ENCODE results near the gene HPSE2. TPM values are rescaled to one million over a fixed set of nuclear protein-coding genes. Genes with fewer than 3 reads are reported as not detected.
"Not testable (repeated sequence)": the region's sequence is repeated elsewhere in the genome, so short reads cannot be mapped to it uniquely, and the experiment has no call there.

Gene HPSE2
- total RNA-seq, 2 experiments from 2014 or later, result not detected

DNA sequence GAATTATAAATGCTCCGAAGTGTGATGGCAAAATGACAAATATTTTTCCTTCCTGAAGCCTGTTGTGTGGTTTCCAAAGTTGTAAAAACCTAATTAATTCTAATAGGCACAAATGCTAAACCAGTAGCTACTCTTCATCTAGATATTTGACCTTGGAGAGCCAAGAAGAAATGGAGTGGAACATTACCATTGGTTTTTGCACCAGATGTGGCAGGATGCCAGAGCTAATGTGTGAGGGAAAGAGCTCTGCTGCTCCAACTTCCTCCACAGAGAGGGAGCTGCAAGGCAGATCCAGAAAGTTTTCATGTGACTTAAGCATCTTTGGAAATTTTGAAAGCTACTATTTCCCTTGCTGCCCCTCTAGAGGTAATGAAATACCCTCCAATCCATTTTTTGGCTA is 723.8 kb downstream of the HPSE2 start:
- ChIA-PET POLR2A (no interaction called here), CTCF (no interaction called here)
- Mint-ChIP-seq H3K4me3 (no peak overlapping the region), H3K27me3 (peaks cover 13% of the 10 kb centered on the region), H3K27ac (no peak overlapping the region), H3K4me1 (no peaks in the 10 kb centered on the region), H3K36me3 (ENCODE audit: low read depth) (no peaks in the 10 kb centered on the region), H3K9me3 (no peaks in the 10 kb centered on the region)
- no peak for DNase-seq

DNA sequence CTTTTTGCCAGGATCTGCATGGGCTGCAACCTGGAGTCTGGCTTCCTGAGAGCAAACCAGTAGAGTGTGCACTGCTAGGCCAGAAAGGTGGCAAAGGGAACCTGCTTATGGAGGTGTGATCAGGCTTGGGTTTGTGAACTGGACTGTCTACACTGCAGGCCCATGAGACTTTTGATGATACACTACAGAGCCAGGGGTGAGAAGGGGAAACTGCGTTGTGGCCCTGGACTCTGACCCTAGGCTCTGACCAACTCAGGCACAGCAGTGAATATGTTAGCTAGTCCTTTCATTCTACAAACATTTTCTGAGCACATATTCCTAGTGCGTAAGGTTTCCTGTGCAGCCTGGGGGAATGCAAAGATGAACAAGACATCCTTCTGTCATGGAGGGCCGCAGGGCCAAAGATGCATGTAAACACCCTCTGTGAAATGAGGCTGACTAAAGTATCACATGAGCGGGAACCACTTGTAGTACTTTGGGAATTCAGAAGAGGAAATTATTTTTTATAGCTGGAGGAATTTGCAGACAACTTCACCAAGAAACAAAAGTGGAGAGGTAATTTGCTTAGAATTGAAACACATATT is 725.1 kb downstream of the HPSE2 start:
- Mint-ChIP-seq H3K4me3 (no peak overlapping the region), H3K27me3 (peaks cover 11% of the 10 kb centered on the region), H3K27ac (no peak overlapping the region), H3K9me3 (no peaks in the 10 kb centered on the region), H3K36me3 (ENCODE audit: low read depth) (no peaks in the 10 kb centered on the region), H3K4me1 (no peaks in the 10 kb centered on the region)
- DNase-seq, result no peak
- ChIA-PET CTCF (no interaction called here), POLR2A (no interaction called here)

DNA sequence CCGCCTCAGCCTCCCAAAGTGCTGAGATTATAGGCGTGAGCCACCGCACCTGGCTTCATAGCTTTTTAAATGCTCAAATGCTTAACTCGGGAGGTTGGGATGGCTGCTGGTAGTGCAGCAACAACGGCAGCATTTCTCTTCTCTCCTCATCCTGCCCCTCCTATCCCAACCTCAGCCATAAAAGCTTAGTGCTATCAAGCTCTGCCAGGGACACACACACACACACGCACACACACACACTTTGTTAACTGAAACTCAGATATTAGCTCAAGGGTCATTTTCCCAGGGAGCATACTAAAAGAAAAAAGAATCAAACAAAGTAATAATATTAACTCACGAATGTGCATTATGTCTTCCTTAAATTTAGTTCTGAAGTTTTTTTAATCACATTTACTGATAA is 725.9 kb downstream of the HPSE2 start:
- Mint-ChIP-seq H3K27ac (no peak overlapping the region), H3K4me3 (no peak overlapping the region), H3K36me3 (ENCODE audit: low read depth) (no peaks in the 10 kb centered on the region), H3K27me3 (peaks cover 11% of the 10 kb centered on the region), H3K4me1 (no peaks in the 10 kb centered on the region), H3K9me3 (no peaks in the 10 kb centered on the region)
- POLR2A ChIA-PET, result no interaction called here
- DNase-seq, result no peak
- CTCF ChIA-PET, result no interaction called here

GRCh38 chr10:98502535-98502934 is 733.1 kb downstream of the HPSE2 start:
- H3K36me3 Mint-ChIP-seq (ENCODE audit: low read depth); H3K4me1 Mint-ChIP-seq; H3K27ac Mint-ChIP-seq; H3K4me3 Mint-ChIP-seq; POLR2A ChIA-PET; CTCF ChIA-PET; H3K9me3 Mint-ChIP-seq; DNase-seq: not testable (repeated sequence)
- H3K27me3 Mint-ChIP-seq, result peaks cover 38% of the 10 kb centered on the region

DNA sequence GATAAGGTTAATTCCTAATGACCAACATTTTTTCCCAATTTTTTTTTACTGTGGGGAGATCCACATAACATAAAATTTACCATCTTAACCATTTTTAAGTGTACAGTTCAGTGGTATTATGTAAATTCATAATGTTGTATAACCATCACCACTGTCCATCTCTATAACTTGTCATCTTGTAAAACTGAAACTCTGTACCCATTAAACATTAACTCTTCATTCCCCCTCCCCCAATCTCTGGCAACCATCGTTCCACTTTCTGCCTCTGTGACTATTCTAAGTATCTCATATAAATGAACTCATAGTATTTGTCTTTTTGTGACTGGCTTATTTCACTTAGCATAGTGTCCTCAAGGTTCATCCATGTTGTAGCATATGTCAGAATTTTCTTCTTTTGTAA is 742.9 kb downstream of the HPSE2 start:
- ChIA-PET POLR2A (no interaction called here), CTCF (no interaction called here)
- Mint-ChIP-seq H3K4me1 (no peaks in the 10 kb centered on the region), H3K36me3 (ENCODE audit: low read depth) (no peaks in the 10 kb centered on the region), H3K4me3 (no peak overlapping the region), H3K27me3 (peaks cover 14% of the 10 kb centered on the region), H3K27ac (no peak overlapping the region), H3K9me3 (peaks cover 6% of the 10 kb centered on the region)
- DNase-seq, result no peak

GRCh38 chr10:98489561-98490481 is 745.8 kb downstream of the HPSE2 start:
- peaks cover 10% of the 10 kb centered on the region for H3K27me3 Mint-ChIP-seq
- POLR2A ChIA-PET, result no interaction called here
- no peak for DNase-seq
- no peak overlapping the region for H3K4me3 Mint-ChIP-seq
- H3K36me3 Mint-ChIP-seq (ENCODE audit: low read depth), result no peaks in the 10 kb centered on the region
- no peak overlapping the region for H3K27ac Mint-ChIP-seq
- H3K4me1 Mint-ChIP-seq, result no peaks in the 10 kb centered on the region
- CTCF ChIA-PET, result interaction anchor here (0.8 kb wide), 1 partner anchor 23 kb away, joined by 3 read pairs; no protein-coding TSS in a partner anchor
- H3K9me3 Mint-ChIP-seq, result no peaks in the 10 kb centered on the region

DNA sequence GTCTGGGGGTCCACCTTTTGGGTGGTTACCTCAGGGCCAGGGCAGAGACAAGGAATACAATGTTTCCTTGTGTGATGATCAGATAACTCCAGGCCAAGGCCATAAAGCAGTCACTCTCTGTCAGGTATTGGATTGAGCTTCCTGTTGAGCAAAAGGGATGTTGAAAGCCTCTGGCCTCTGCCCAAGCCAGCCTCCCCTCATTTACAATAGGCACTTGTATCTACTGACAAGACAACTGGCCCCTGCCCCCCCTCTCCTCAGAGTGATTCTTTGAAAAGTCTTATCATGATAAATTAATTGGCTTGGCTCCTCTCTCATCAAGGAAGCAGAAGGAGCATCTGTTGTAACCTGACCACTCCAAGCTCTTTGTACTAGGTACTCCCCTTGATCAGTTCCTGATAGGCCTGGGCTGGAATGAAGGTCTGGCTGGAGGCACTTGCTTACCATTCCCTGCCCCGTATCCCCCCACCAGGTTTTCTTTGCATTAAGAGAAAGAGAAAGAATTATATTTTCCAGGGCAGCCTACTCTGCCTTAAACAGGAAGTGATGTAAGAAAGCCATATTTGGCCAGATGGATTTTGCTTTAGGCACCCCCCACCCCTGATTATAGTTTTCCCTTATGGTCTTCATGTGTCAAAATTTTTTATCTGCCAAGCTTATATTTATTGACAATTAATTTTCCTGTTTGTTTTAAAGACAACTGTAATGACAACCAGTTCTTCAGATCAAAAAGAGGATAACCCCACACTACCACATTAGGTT is 746.8 kb downstream of the HPSE2 start:
- ChIA-PET POLR2A (no interaction called here), CTCF (interaction anchor here (0.8 kb wide), 1 partner anchor 22 kb away, joined by 3 read pairs; no protein-coding TSS in a partner anchor)
- DNase-seq, result no peak
- Mint-ChIP-seq H3K27ac (no peak overlapping the region), H3K4me3 (no peak overlapping the region), H3K36me3 (ENCODE audit: low read depth) (no peaks in the 10 kb centered on the region), H3K27me3 (peaks cover 7% of the 10 kb centered on the region), H3K9me3 (no peaks in the 10 kb centered on the region), H3K4me1 (no peaks in the 10 kb centered on the region)

GRCh38 chr10:98487649-98488048 is 748.0 kb downstream of the HPSE2 start:
- CTCF ChIA-PET, result no interaction called here
- Mint-ChIP-seq H3K9me3 (no peaks in the 10 kb centered on the region), H3K27me3 (peaks cover 11% of the 10 kb centered on the region), H3K4me1 (peaks cover under 1% of the 10 kb centered on the region), H3K27ac (no peak overlapping the region), H3K4me3 (no peak overlapping the region), H3K36me3 (ENCODE audit: low read depth) (no peaks in the 10 kb centered on the region)
- no peak for DNase-seq
- POLR2A ChIA-PET, result no interaction called here

- Mint-ChIP-seq H3K9me3 (no peaks in the 10 kb centered on the region), H3K27me3 (peaks cover 14% of the 10 kb centered on the region), H3K36me3 (ENCODE audit: low read depth) (no peaks in the 10 kb centered on the region), H3K4me3 (no peak overlapping the region), H3K27ac (no peak overlapping the region), H3K4me1 (peaks cover 6% of the 10 kb centered on the region)
- POLR2A ChIA-PET, result no interaction called here
- CTCF ChIA-PET, result no interaction called here
- DNase-seq, result no peak
Measured at GRCh38 chr10:98486421-98486820, 749.2 kb downstream of the HPSE2 start.

DNA sequence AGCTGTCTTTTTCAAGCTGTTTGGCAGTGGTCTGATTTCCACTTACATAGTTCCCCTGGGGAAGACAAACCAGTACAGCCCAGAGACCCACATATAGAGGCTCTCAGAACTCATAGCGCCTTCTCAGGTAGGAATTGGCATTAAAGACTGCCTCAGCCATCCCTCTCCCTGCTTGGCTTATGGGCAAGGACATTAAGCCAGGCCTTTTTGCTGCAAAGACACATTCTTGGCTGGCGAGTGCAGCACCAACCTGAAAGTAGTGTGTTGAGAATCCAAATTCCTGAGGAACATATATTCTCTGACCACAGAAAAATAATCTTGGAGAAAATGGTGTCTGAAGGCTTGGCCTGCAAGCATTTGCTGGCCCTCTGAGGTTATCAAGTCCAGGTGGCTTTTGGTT is 749.7 kb downstream of the HPSE2 start:
- no peak for DNase-seq
- Mint-ChIP-seq H3K9me3 (no peaks in the 10 kb centered on the region), H3K36me3 (ENCODE audit: low read depth) (no peaks in the 10 kb centered on the region), H3K27me3 (peaks cover 14% of the 10 kb centered on the region), H3K4me1 (peaks cover 6% of the 10 kb centered on the region), H3K4me3 (no peak overlapping the region), H3K27ac (no peak overlapping the region)
- POLR2A ChIA-PET, result no interaction called here
- CTCF ChIA-PET, result no interaction called here

DNA sequence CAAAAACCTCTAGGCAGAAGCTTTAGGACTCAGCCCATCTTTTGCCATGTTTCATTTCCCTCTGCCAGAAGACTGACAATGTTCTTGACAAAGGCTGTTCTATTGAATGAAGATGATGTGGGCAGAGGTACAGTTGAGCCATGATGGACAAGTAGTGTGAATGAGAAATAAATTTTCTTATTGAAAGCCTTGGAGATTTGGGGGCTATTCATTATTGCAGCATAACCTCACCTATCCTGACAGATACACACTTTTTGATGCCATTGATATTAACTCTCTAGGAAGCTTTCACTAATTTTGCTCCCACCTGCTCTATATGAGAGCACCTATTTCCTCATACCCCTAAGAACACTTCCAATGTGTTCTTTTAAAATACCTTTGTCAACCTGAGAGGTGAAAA is 752.0 kb downstream of the HPSE2 start:
- ChIA-PET POLR2A (no interaction called here), CTCF (no interaction called here)
- Mint-ChIP-seq H3K4me3 (no peak overlapping the region), H3K4me1 (peaks cover 6% of the 10 kb centered on the region), H3K36me3 (ENCODE audit: low read depth) (no peaks in the 10 kb centered on the region), H3K9me3 (no peaks in the 10 kb centered on the region), H3K27me3 (peaks cover 13% of the 10 kb centered on the region), H3K27ac (no peak overlapping the region)
- DNase-seq, result no peak

DNA sequence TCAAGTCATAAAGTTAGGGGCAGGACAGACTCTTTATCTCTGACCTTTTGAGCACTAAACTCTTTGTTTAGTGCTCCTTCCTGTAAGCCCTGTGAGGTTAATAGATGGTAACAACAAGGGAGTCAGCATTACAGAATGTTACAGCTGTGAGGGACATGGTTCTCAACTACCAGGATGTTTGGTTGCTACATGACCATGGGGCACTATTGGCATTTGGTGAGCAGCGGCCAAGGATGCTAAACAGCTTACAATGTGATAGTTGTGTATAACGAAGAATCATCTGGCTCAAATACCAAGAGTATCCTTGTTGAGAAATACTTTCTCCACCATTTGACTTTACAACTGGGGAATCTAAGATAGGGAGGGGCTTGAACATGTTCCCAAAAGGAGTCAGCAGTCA is 753.6 kb downstream of the HPSE2 start:
- POLR2A ChIA-PET, result interaction anchor here (0.6 kb wide), 1 partner anchor 250 kb away, joined by 3 read pairs; no protein-coding TSS in a partner anchor
- Mint-ChIP-seq H3K9me3 (no peaks in the 10 kb centered on the region), H3K27ac (no peak overlapping the region), H3K4me3 (no peak overlapping the region), H3K4me1 (peaks cover 6% of the 10 kb centered on the region), H3K36me3 (ENCODE audit: low read depth) (no peaks in the 10 kb centered on the region), H3K27me3 (peaks cover 13% of the 10 kb centered on the region)
- CTCF ChIA-PET, result interaction anchor here (1.1 kb wide), 1 partner anchor 14 kb away, joined by 3 read pairs; no protein-coding TSS in a partner anchor
- no peak for DNase-seq

- CTCF ChIA-PET, result no interaction called here
Measured at GRCh38 chr10:98481404-98481945, 754.2 kb downstream of the HPSE2 start.

More at GRCh38 chr10:98481404-98481945, 754.2 kb downstream of the HPSE2 start:
- POLR2A ChIA-PET, result no interaction called here
- H3K27me3 Mint-ChIP-seq, result peaks cover 13% of the 10 kb centered on the region
- no peaks in the 10 kb centered on the region for H3K36me3 Mint-ChIP-seq (ENCODE audit: low read depth)
- no peak overlapping the region for H3K27ac Mint-ChIP-seq
- no peak overlapping the region for H3K4me3 Mint-ChIP-seq
- H3K4me1 Mint-ChIP-seq, result peaks cover 6% of the 10 kb centered on the region
- no peaks in the 10 kb centered on the region for H3K9me3 Mint-ChIP-seq
- no peak for DNase-seq

Data from activated CD4-positive, alpha-beta T cell treated with anti-CD3 and anti-CD28 coated beads, Interleukin-2, amount 10 ng/mL, durations not matched to agents 7 days and 5 days (primary cell).